Pancreas (tissue), 10 donors: Measurements from ENCODE around the gene MID2. TPM values are rescaled to one million over a fixed set of nuclear protein-coding genes. Genes with fewer than 3 reads are reported as not detected.
"Not testable (repeated sequence)": the region's sequence is repeated elsewhere in the genome, so short reads cannot be mapped to it uniquely, and the experiment has no call there.

Experiments
- ATAC-seq, 4 donors: fragments of 200-7000 bp; cut with Tn5 transposase; one replicate each; pipeline versions ENCODE4 v1.8.0 to v1.9.1; 2020; ENCODE audit warnings: mild to moderate bottlenecking in 4 of 4, moderate library complexity in 4 of 4
- DNase-seq, 6 donors: peaks; one replicate each; pipeline ENCODE4 v3.0.0-alpha.2; 2020
- FAIRE-seq: peaks from 2 replicates; lab custom pipeline; 2012; peaks lifted over from hg19 to GRCh38; lab: Jason Lieb, UNC
- H3K27ac ChIP-seq, 4 donors: fragments of 200-600 bp; sonication (generic); 1 replicate in 3 of 4; 2 replicates in 1 of 4; pipeline versions ENCODE4 v1.5.0 to v1.8.0; 2020
- H3K27me3 ChIP-seq, 4 donors: fragments of 200-600 bp; one replicate each; pipeline ENCODE4 v1.8.0; 2021
- H3K36me3 ChIP-seq, 3 donors: fragments of 200-600 bp; sonication (generic) in 1 of 3; one replicate each; pipeline versions ENCODE4 v1.5.0 to v1.8.0; 2020 to 2021
- H3K4me1 ChIP-seq, 3 donors: fragments of 200-600 bp; one replicate each; pipeline ENCODE4 v1.8.0; 2021
- H3K4me3 ChIP-seq, 4 donors: fragments of 200-600 bp; sonication (generic) in 2 of 4; one replicate each; pipeline versions ENCODE4 v1.5.0 to v1.8.0; 2020 to 2021
- H3K9me3 ChIP-seq, 4 donors: fragments of 200-600 bp; one replicate each; pipeline ENCODE4 v1.8.0; 2021
- CTCF ChIP-seq, 4 donors: fragments of 200-600 bp; sonication (generic) in 3 of 4; IDR thresholded peaks; one replicate each; pipeline versions ENCODE4 v1.5.0 to v1.8.0; 2021; ENCODE audit warnings: antibody characterized with exemption in 4 of 4
- WGBS, 2 donors: extraction: QIAGEN DNeasy Blood & Tissue Kit; methylation state at CpG; one replicate each; pipeline ENCODE4 v1.1.7; 2013; 5-methylcytosine and 5-hydroxymethylcytosine counted together
- intact Hi-C, 3 donors: fragments of 100-400 bp; cut with DNase I; formaldehyde crosslinking; loops; one replicate each; pipeline versions ENCODE4 v1.11.1 to v1.14.2; 2022
- polyA plus RNA-seq, 2 donors: library from polyadenylated mRNA; stranded (reverse); fragments of 200-250 nt; gene quantifications; one replicate each; pipeline ENCODE4 v1.2.3, GENCODE V29; 2013
- total RNA-seq, 6 donors: library from RNA; stranded (reverse); fragmentation: NEBNext Ultra II Directional in 4 of 6; extraction: Animal tissue kit (Norgen Biotek cat#: 25700) in 4 of 6; gene quantifications; one replicate each; pipeline versions ENCODE4 v1.2.1 to v1.2.4, GENCODE V29; 2021 to 2023
- donor health status: healthy with polysubstance abuse.
- donor health status: DM: no; HTN: no; CAD: no; lungs with moderate emphysema.
- donor health status: DM: no; HTN: no; CAD: no.
- donor health status: control.
- donor health status: control.
- donor health status: Bipolar disorder and iron deficiency.
- donor health status: DM: yes; HTN: yes; CAD: no.
- donor health status: DM: no; HTN: no; CAD: no.
- donor health status: DM: no; HTN: no; CAD: no.
- donor health status: DM: yes; HTN: yes; CAD: no.

MID2 gene
- total and polyA plus RNA-seq, 8 donors: 1.6 to 11.3 (median 7.6) TPM

DNA sequence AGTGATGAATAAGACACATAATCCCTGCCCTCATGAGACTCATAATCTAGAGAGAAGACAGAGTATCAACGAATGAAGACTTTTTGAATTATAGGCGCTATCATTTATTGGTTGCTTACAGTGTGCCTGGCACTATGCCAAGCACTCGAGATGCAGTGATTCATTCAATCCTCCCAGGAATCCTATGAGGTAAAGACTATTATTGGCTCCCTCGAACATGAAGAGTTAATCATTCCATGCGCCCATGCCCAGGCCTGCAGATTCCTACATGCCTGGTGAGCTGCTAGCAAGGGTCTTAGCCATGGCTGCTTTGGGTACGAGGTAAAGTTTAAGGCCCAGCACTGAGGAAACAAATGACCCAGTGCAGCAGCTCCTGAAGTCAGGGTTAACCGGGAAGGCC is 109.5 kb downstream of the MID2 start:
- no peak for TF ChIP-seq CTCF (IDR thresholded peaks at IDR 0.05)
- no peaks in the 10 kb centered on the region for H3K36me3 ChIP-seq
- H3K27ac ChIP-seq: no peak overlapping the region
- 47 to 51% methylated on average over 7 of the region's 7 CpGs for WGBS, 2 donors
- no peaks in the 10 kb centered on the region for H3K9me3 ChIP-seq
- FAIRE-seq (no peak), DNase-seq (no peak), ATAC-seq (no peak)
- intact Hi-C loops: no loop called here
- H3K4me1 ChIP-seq: no peaks in the 10 kb centered on the region
- H3K4me3 ChIP-seq: no peak overlapping the region
- peaks cover 0 to 8% (median 0%) of the 10 kb centered on the region in 4 donors for H3K27me3 ChIP-seq

- ATAC-seq: peak; percentile 47 to 66 (median 57)
- DNase-seq: peak in 4 of 6 donors; percentile 18 to 55 (median 39)
- intact Hi-C loops: no loop called here
- Histone ChIP-seq H3K9me3 (no peaks in the 10 kb centered on the region), H3K27ac (no peak overlapping the region), H3K36me3 (no peaks in the 10 kb centered on the region), H3K4me3 (peak overlapping the region in 1 of 4 donors; percentile 11), H3K4me1 (no peaks in the 10 kb centered on the region), H3K27me3 (peaks cover 0 to 4% (median 0%) of the 10 kb centered on the region in 4 donors)
- FAIRE-seq: no peak
- 7 to 34% methylated on average over 48 of the region's 48 CpGs for WGBS, 2 donors
- TF ChIP-seq CTCF (IDR thresholded peaks at IDR 0.05): no peak
These were observed 110.2 kb downstream of the MID2 start for GRCh38 chrX:107935664-107936433.

DNA sequence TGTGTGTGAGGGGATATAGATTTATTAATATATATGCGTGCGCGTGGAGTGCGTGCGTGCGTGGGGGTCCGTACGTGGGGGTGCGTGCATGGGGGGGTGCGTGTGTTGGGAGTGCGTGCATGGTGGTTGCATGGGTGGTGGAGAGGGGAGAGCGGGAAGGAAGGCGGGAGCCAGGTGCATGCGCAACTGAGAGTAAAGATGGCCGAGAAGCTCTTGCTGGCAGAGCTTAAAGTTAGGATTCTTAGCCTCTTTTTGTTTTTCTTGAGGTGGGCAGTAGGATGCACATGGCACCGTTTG is 110.7 kb downstream of the MID2 start:
- WGBS, 2 donors: 32 to 39% methylated on average over 16 of the region's 16 CpGs
- Histone ChIP-seq H3K9me3 (no peaks in the 10 kb centered on the region), H3K4me1 (no peaks in the 10 kb centered on the region), H3K36me3 (no peaks in the 10 kb centered on the region), H3K4me3 (no peak overlapping the region), H3K27me3 (peaks cover 0 to 4% (median 0%) of the 10 kb centered on the region in 4 donors), H3K27ac (no peak overlapping the region)
- ATAC-seq: no peak
- FAIRE-seq: no peak
- TF ChIP-seq CTCF (IDR thresholded peaks at IDR 0.05): no peak
- DNase-seq: no peak
- intact Hi-C loops: no loop called here

GRCh38 chrX:107940095-107940494 is 114.4 kb downstream of the MID2 start:
- DNase-seq (no peak), ATAC-seq (no peak), FAIRE-seq (no peak)
- Histone ChIP-seq H3K36me3 (no peaks in the 10 kb centered on the region), H3K4me1 (no peaks in the 10 kb centered on the region), H3K4me3 (no peak overlapping the region), H3K9me3 (no peaks in the 10 kb centered on the region), H3K27me3 (peaks cover 0 to 4% (median 0%) of the 10 kb centered on the region in 4 donors), H3K27ac (no peak overlapping the region)
- no peak for TF ChIP-seq CTCF (IDR thresholded peaks at IDR 0.05)
- 83 to 84% methylated on average over 3 of the region's 3 CpGs for WGBS, 2 donors
- intact Hi-C loops: no loop called here

- FAIRE-seq, H3K27ac ChIP-seq, DNase-seq, H3K27me3 ChIP-seq, H3K36me3 ChIP-seq, ATAC-seq, intact Hi-C loops, H3K4me1 ChIP-seq, H3K9me3 ChIP-seq, H3K4me3 ChIP-seq: not testable (repeated sequence)
These were observed 129.7 kb downstream of the MID2 start for GRCh38 chrX:107955337-107955736.
